ENCODE data around the gene MYO10. TPM values are rescaled to one million over a fixed set of nuclear protein-coding genes. Genes with fewer than 3 reads are reported as not detected.

Gene MYO10
- total RNA-seq, 2 experiments from 2014 or later, result 0.03 to 1.7 TPM

DNA sequence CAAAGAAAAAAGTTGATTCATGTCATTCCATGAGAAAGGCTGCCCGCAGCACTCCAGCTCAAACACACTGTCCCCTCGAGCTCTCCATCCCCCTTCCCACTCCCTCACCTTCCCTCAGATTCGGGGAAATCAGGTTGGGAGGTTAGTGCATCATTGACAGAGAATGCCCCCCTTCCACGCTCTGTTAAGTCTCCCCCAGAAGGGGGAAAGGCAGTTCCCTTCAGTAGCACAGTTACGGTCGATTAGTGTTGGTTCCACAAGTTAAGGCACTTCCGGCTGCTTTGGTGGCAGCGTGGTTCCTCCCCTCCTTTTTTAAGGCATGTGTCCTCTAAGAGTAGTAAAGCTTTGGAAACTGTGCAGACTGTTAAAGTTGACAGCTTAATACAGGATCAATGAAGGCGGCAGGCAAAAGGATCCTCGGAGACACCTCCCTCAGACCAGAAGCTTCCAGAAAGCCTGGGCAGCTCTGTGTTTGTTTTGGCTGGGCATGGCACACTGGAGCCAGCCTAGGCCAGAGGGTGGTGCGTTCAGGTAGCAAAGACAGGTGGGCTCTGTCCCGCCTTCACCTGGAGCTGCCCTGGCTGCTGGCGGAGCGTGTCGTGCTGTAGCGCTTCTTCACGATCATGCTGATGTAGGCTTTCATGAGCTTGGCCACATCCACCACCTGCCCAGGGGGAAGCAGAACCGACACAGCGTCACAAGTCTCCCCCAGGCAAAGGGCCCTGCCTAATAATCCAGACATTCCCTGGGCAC, 269.8 kb downstream of the MYO10 start:
- Histone ChIP-seq H3K27ac (ENCODE audit: low read depth, low read length, poor library complexity, severe bottlenecking) (no peak overlapping the region), H3K79me2 (ENCODE audit: insufficient read depth, low read depth, low read length) (no peaks in the 10 kb centered on the region), H3K4me1 (ENCODE audit: insufficient read depth, low read length, poor library complexity, severe bottlenecking) (no peaks in the 10 kb centered on the region), H3K9me2 (ENCODE audit: insufficient read depth, low read length) (no peaks in the 10 kb centered on the region), H3K36me3 (ENCODE audit: insufficient read depth, low read length) (no peaks in the 10 kb centered on the region), H3K4me3 (ENCODE audit: low read depth, low read length, poor library complexity, severe bottlenecking) (no peak overlapping the region), H4K20me1 (ENCODE audit: insufficient read depth, low read length) (no peaks in the 10 kb centered on the region), H3K4me2 (ENCODE audit: low read length) (no peak overlapping the region), H2AFZ (ENCODE audit: low read length) (no peak overlapping the region), H3K9me3 (ENCODE audit: low read length) (no peaks in the 10 kb centered on the region)
- POLR2A ChIA-PET, result no interaction called here
- no peak for DNase-seq (ENCODE audit: low spot score)
- intact Hi-C loops (cut with micrococcal nuclease; ENCODE audit: unreplicated experiment), result no loop called here
- TF ChIP-seq CTCF (conservative IDR thresholded peaks at IDR 0.05; ENCODE audit: low read length) (no peak), EZH2phosphoT487 (IDR thresholded peaks at IDR 0.05; ENCODE audit: borderline replicate concordance, low read depth, low read length) (no peak)
- CTCF ChIA-PET (ENCODE audit: unreplicated experiment), result no interaction called here
- no TSS peak for BruUV-seq (replicated peaks)

- H3K4me2 ChIP-seq (ENCODE audit: low read length), result no peak overlapping the region
- no peaks in the 10 kb centered on the region for H3K9me3 ChIP-seq (ENCODE audit: low read length)
- ChIA-PET POLR2A (no interaction called here), CTCF (ENCODE audit: unreplicated experiment) (no interaction called here)
- H3K36me3 ChIP-seq (ENCODE audit: insufficient read depth, low read length), result no peaks in the 10 kb centered on the region
- H3K9me2 ChIP-seq (ENCODE audit: insufficient read depth, low read length), result no peaks in the 10 kb centered on the region
- DNase-seq (ENCODE audit: low spot score), result no peak
- H3K79me2 ChIP-seq (ENCODE audit: insufficient read depth, low read depth, low read length), result no peaks in the 10 kb centered on the region
- H3K27ac ChIP-seq (ENCODE audit: low read depth, low read length, poor library complexity, severe bottlenecking), result no peak overlapping the region
- H4K20me1 ChIP-seq (ENCODE audit: insufficient read depth, low read length), result no peaks in the 10 kb centered on the region
- H3K4me3 ChIP-seq (ENCODE audit: low read depth, low read length, poor library complexity, severe bottlenecking), result no peak overlapping the region
- no peak overlapping the region for H2AFZ ChIP-seq (ENCODE audit: low read length)
- no TSS peak for BruUV-seq (replicated peaks)
- TF ChIP-seq EZH2phosphoT487 (IDR thresholded peaks at IDR 0.05; ENCODE audit: borderline replicate concordance, low read depth, low read length), result no peak
- TF ChIP-seq CTCF (conservative IDR thresholded peaks at IDR 0.05; ENCODE audit: low read length), result no peak
- H3K4me1 ChIP-seq (ENCODE audit: insufficient read depth, low read length, poor library complexity, severe bottlenecking), result no peaks in the 10 kb centered on the region
- intact Hi-C loops (cut with micrococcal nuclease; ENCODE audit: unreplicated experiment), result no loop called here
These were observed 270.5 kb downstream of the MYO10 start for GRCh38 chr5:16665601-16666000.

DNA sequence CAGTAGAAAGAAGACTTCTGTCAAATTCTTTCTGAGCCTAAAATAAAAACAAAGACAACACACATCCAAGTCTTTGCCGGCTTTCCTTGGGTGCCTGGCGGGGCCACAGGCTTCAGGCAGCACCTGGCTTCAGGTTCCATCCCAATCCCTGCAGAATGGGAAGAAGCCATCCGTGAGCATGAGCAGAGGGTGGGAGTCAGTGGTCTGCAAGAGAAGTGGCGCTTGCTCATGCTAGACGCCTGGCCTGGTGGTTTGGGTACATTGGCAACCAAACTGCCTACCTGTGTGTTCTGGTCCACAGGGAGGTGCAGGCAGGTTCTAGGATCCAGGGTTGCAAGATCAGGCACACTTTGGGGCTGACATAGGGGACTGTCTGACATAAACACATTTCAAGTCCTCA, 271.7 kb downstream of the MYO10 start:
- H3K4me3 ChIP-seq (ENCODE audit: low read depth, low read length, poor library complexity, severe bottlenecking), result no peak overlapping the region
- H3K4me1 ChIP-seq (ENCODE audit: insufficient read depth, low read length, poor library complexity, severe bottlenecking), result no peaks in the 10 kb centered on the region
- BruUV-seq (replicated peaks), result no TSS peak
- H3K9me2 ChIP-seq (ENCODE audit: insufficient read depth, low read length), result no peaks in the 10 kb centered on the region
- DNase-seq (ENCODE audit: low spot score), result no peak
- H3K79me2 ChIP-seq (ENCODE audit: insufficient read depth, low read depth, low read length), result no peaks in the 10 kb centered on the region
- H2AFZ ChIP-seq (ENCODE audit: low read length), result no peak overlapping the region
- CTCF ChIA-PET (ENCODE audit: unreplicated experiment), result no interaction called here
- no peak for TF ChIP-seq CTCF (conservative IDR thresholded peaks at IDR 0.05; ENCODE audit: low read length)
- TF ChIP-seq EZH2phosphoT487 (IDR thresholded peaks at IDR 0.05; ENCODE audit: borderline replicate concordance, low read depth, low read length), result no peak
- no peak overlapping the region for H3K27ac ChIP-seq (ENCODE audit: low read depth, low read length, poor library complexity, severe bottlenecking)
- no peaks in the 10 kb centered on the region for H3K9me3 ChIP-seq (ENCODE audit: low read length)
- intact Hi-C loops (cut with micrococcal nuclease; ENCODE audit: unreplicated experiment), result no loop called here
- no peak overlapping the region for H3K4me2 ChIP-seq (ENCODE audit: low read length)
- POLR2A ChIA-PET, result interaction anchor here (0.9 kb wide), 1 partner anchor 12 kb away, joined by 3 read pairs; no protein-coding TSS in a partner anchor
- no peaks in the 10 kb centered on the region for H4K20me1 ChIP-seq (ENCODE audit: insufficient read depth, low read length)
- H3K36me3 ChIP-seq (ENCODE audit: insufficient read depth, low read length), result no peaks in the 10 kb centered on the region

All from OCI-LY7 (cell line).